SU-DHL-6 (cell line): ENCODE measurements around the gene SEMA5A.

Experiments used
- H2AFZ ChIP-seq: fragments of 200-600 bp; sonication (generic); 2 replicates; pipeline ENCODE4 v1.6.1; 2014; ENCODE audit warnings: low read depth, mild to moderate bottlenecking, moderate library complexity, mixed read lengths, antibody characterized with exemption, low read length; ENCODE audit not compliant: severe bottlenecking
- H3F3A ChIP-seq: fragments of 200-600 bp; shearing (Covaris generic); 2 replicates; pipeline ENCODE4 v1.6.0; 2016; ENCODE audit warnings: antibody characterized with exemption, mild to moderate bottlenecking; ENCODE audit not compliant: insufficient read depth
- H3K27ac ChIP-seq: fragments of 200-600 bp; sonication (generic); 2 replicates; pipeline ENCODE4 v1.5.1; 2016; ENCODE audit warnings: low read depth, mild to moderate bottlenecking, low read length, moderate library complexity, mixed read lengths
- H3K27me3 ChIP-seq: fragments of 200-600 bp; sonication (generic), shearing (Covaris generic); 2 replicates; pipeline ENCODE4 v1.6.0; 2014; ENCODE audit warnings: mild to moderate bottlenecking, low read length
- H3K36me3 ChIP-seq: fragments of 200-600 bp; sonication (generic); 2 replicates; pipeline ENCODE4 v1.6.1; 2014; ENCODE audit warnings: mild to moderate bottlenecking, low read length, mixed read lengths
- H3K4me2 ChIP-seq: fragments of 300-600, 200-600 bp; shearing (Covaris generic), sonication (generic); 2 replicates; pipeline ENCODE4 v1.6.0; 2014; ENCODE audit warnings: low read length, low read depth, mild to moderate bottlenecking; ENCODE audit not compliant: poor library complexity, severe bottlenecking
- H3K4me3 ChIP-seq: fragments of 200-600 bp; sonication (generic); 2 replicates; pipeline ENCODE4 v1.5.1; 2014; ENCODE audit warnings: antibody characterized with exemption, low read length, mild to moderate bottlenecking, mixed read lengths; ENCODE audit not compliant: insufficient read depth, poor library complexity, severe bottlenecking
- H3K79me2 ChIP-seq: fragments of 200-600 bp; sonication (generic); 2 replicates; pipeline ENCODE4 v1.6.1; 2014; ENCODE audit warnings: mild to moderate bottlenecking, low read length, moderate library complexity; ENCODE audit not compliant: insufficient read depth
- H3K9ac ChIP-seq: fragments of 200-600 bp; sonication (generic); 2 replicates; pipeline ENCODE4 v1.7.0; 2014; ENCODE audit warnings: mild to moderate bottlenecking, low read length
- H3K9me2 ChIP-seq: fragments of 200-600 bp; sonication (generic); replicated peaks from 2 replicates; pipeline ENCODE4 v1.6.1; 2014; ENCODE audit warnings: low read length; ENCODE audit not compliant: insufficient read depth
- H3K9me3 ChIP-seq: fragments of 200-600 bp; sonication (generic); 2 replicates; pipeline ENCODE4 v1.6.1; 2014; ENCODE audit warnings: low read length, mixed read lengths; ENCODE audit not compliant: insufficient read depth
- H4K20me1 ChIP-seq: fragments of 200-600 bp; sonication (generic); 2 replicates; pipeline ENCODE4 v1.6.1; 2014; ENCODE audit warnings: low read depth, mild to moderate bottlenecking, antibody characterized with exemption, low read length, moderate library complexity, mixed read lengths
- EZH2phosphoT487 ChIP-seq: fragments of 200-600 bp; sonication (generic), shearing (Covaris generic); conservative IDR thresholded peaks from 2 replicates; pipeline ENCODE4 v1.6.1; 2018; ENCODE audit warnings: mild to moderate bottlenecking, antibody characterized with exemption, low read length, moderate library complexity, mixed read lengths
- TF ChIP-seq, protein P1 (sequence below): fragments of 200-600 bp; sonication (generic); IDR thresholded peaks from one replicate; pipeline ENCODE4 v1.5.1; 2017; ENCODE audit warnings: antibody characterized with exemption, mild to moderate bottlenecking, low read length, moderate library complexity; ENCODE audit not compliant: insufficient read depth, poor library complexity, severe bottlenecking

SEMA5A gene

DNA sequence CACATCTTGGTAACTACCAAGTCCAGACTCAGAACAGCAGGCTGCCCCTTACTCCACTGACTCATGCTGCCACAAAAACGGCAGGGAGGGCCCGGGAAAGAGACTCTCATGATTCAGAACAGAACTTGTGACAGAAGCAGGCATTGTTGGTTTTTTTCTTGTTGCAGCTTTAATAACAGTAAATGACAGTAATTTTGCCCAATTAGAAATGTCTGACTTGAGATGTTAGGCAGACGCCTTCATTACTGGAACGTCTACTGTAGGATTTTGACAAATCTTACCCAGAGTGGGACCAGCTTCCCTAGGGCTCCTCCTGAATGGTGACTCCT lies 77.9 kb downstream of the SEMA5A start:
- Histone ChIP-seq H4K20me1 (no peaks in the 10 kb centered on the region), H3K27ac (no peak overlapping the region), H3K4me2 (no peak overlapping the region), H3F3A (no peaks in the 10 kb centered on the region), H3K9me3 (no peaks in the 10 kb centered on the region), H3K79me2 (no peaks in the 10 kb centered on the region), H3K36me3 (no peaks in the 10 kb centered on the region), H3K9ac (no peak overlapping the region), H2AFZ (no peak overlapping the region), H3K4me3 (no peak overlapping the region), H3K27me3 (no peaks in the 10 kb centered on the region), H3K9me2 (no peaks in the 10 kb centered on the region)
- TF ChIP-seq, protein P1, sequence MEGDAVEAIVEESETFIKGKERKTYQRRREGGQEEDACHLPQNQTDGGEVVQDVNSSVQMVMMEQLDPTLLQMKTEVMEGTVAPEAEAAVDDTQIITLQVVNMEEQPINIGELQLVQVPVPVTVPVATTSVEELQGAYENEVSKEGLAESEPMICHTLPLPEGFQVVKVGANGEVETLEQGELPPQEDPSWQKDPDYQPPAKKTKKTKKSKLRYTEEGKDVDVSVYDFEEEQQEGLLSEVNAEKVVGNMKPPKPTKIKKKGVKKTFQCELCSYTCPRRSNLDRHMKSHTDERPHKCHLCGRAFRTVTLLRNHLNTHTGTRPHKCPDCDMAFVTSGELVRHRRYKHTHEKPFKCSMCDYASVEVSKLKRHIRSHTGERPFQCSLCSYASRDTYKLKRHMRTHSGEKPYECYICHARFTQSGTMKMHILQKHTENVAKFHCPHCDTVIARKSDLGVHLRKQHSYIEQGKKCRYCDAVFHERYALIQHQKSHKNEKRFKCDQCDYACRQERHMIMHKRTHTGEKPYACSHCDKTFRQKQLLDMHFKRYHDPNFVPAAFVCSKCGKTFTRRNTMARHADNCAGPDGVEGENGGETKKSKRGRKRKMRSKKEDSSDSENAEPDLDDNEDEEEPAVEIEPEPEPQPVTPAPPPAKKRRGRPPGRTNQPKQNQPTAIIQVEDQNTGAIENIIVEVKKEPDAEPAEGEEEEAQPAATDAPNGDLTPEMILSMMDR: no peak
- TF ChIP-seq EZH2phosphoT487: no peak

- no peaks in the 10 kb centered on the region for H3K9me2 ChIP-seq
- no peaks in the 10 kb centered on the region for H3K36me3 ChIP-seq
- H3K9me3 ChIP-seq: no peaks in the 10 kb centered on the region
- H3K27me3 ChIP-seq: no peaks in the 10 kb centered on the region
- H3F3A ChIP-seq: no peaks in the 10 kb centered on the region
- no peak overlapping the region for H2AFZ ChIP-seq
- no peak overlapping the region for H3K9ac ChIP-seq
- H3K4me3 ChIP-seq: no peak overlapping the region
- H3K79me2 ChIP-seq: no peaks in the 10 kb centered on the region
- H4K20me1 ChIP-seq: no peaks in the 10 kb centered on the region
- no peak overlapping the region for H3K4me2 ChIP-seq
- H3K27ac ChIP-seq: no peak overlapping the region
- no peak for TF ChIP-seq EZH2phosphoT487
- TF ChIP-seq, protein P1: no peak
Observed at GRCh38 chr5:9467199-9468059, 78.4 kb downstream of the SEMA5A start.

GRCh38 chr5:9466697-9467096 lies 79.2 kb downstream of the SEMA5A start:
- no peak overlapping the region for H3K4me2 ChIP-seq
- H2AFZ ChIP-seq: no peak overlapping the region
- no peaks in the 10 kb centered on the region for H3K79me2 ChIP-seq
- H3K4me3 ChIP-seq: no peak overlapping the region
- H3F3A ChIP-seq: no peaks in the 10 kb centered on the region
- no peaks in the 10 kb centered on the region for H4K20me1 ChIP-seq
- no peaks in the 10 kb centered on the region for H3K27me3 ChIP-seq
- no peak overlapping the region for H3K27ac ChIP-seq
- no peaks in the 10 kb centered on the region for H3K9me3 ChIP-seq
- TF ChIP-seq EZH2phosphoT487: no peak
- TF ChIP-seq, protein P1: no peak
- no peak overlapping the region for H3K9ac ChIP-seq
- H3K36me3 ChIP-seq: no peaks in the 10 kb centered on the region
- no peaks in the 10 kb centered on the region for H3K9me2 ChIP-seq
